GDM1 (cell line): ENCODE measurements around the gene USP44.
"Not testable (repeated sequence)": the region's sequence is repeated elsewhere in the genome, so short reads cannot be mapped to it uniquely, and the experiment has no call there.

Experiments used
- DNase-seq: peaks from one replicate; lab custom pipeline; 2025; lab: John Stamatoyannopoulos, UW

Gene USP44

GRCh38 chr12:95506707-95507523 is 44.4 kb downstream of the USP44 start:
- no peak for DNase-seq

GRCh38 chr12:95505039-95505438 is 46.2 kb downstream of the USP44 start:
- no peak for DNase-seq

GRCh38 chr12:95504140-95504539 is 47.1 kb downstream of the USP44 start:
- DNase-seq = no peak

DNA sequence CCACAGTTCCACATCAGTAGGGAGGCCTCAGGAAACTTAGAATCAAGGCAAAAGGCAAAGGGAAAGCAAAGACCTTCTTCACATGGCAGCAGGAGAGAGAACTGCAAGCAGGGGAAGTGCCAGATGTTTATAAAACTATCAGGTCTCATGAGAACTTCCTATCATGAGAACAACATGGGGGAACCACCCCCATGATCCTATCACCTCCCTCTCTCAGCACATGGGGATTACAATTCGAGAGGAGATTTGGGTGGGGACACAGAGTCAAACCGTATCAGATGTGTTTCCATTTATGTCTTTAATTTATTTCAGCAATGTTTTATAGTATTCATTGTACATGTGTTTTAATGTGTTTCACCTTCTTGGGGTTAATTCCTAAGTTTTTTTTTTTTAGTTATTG is 51.5 kb downstream of the USP44 start:
- DNase-seq = no peak

DNA sequence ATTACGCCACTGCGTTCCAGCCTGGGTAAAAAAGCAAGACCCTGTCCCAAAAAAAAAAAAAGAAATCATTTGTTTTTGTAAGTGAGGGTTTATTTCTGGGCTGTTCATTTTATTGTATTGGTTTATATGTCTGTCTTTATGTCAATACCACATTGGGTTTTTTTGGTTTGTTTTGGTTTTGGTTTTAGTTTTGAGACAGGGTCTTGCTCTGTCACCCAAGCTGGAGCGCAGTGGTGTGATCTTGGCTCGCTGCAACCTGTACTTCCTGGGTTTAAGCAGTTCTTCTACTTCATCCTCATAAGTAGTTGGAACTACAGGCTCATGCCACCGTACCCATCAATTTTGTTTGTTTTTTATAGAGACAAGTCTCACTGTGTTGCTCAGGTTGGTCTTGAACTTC is 52.3 kb downstream of the USP44 start:
- DNase-seq = no peak

GRCh38 chr12:95497031-95497430 is 54.2 kb downstream of the USP44 start:
- DNase-seq = no peak

DNA sequence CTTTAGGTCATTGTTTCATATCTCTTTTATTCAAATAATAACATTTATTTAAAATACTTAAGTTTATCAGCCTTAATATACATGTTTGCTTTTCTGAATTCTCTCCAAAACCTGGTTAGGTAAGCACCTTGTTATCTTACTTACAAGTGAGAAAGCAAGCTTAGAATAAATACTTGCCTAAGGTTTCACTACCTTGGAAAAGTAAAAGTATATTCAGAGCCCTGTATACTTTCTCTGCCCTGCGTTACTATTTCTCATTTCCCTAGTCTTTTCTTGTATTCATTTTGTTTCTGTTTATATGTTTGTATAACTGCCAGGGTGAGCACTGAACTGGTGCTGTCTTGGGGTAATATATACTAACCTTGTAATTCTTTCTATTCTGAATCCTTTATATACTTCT is 55.8 kb downstream of the USP44 start:
- no peak for DNase-seq

GRCh38 chr12:95494888-95495287 is 56.4 kb downstream of the USP44 start:
- DNase-seq = no peak

GRCh38 chr12:95492462-95492861 is 58.8 kb downstream of the USP44 start:
- no peak for DNase-seq

DNA sequence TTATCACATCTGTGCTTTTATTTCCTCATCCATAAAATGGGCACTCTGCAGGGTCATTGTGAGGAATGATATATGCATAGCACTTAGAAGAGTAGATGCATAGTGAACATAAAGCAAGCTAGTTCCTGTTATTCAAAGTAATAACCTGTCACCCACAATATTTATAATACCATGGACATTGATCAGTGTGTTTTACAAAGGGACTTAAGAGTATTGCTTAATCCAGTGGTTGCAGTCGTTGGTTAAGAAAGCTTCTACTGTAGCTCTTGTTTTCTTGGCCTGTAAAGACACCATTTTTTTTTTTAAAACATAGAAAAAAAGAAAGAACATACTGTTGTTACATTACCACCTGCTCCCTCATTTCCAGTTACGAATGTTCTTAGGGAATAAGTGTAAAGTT is 64.3 kb downstream of the USP44 start:
- DNase-seq = no peak

GRCh38 chr12:95484524-95484923 is 66.8 kb downstream of the USP44 start:
- no peak for DNase-seq

GRCh38 chr12:95482564-95482963 is 68.7 kb downstream of the USP44 start:
- not testable (repeated sequence) for DNase-seq

DNA sequence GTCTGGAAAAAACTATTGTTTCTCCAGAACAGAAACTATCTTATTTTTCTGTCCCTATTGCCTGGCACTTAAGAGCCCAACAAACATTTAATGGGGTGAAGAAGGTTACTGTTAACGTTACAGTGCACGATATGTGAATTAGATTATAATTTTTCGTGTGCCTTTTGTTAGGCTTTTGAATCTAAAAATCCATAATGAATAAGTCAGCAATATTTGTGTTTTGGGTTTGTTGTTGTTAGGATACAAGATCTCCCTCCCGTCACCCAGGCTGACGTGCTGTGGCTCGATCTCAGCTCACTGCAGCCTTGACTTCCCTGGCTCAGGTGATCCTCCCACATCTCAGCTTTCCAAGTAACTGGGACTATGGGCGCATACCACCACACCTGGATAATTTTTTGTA is 69.4 kb downstream of the USP44 start:
- no peak for DNase-seq

DNA sequence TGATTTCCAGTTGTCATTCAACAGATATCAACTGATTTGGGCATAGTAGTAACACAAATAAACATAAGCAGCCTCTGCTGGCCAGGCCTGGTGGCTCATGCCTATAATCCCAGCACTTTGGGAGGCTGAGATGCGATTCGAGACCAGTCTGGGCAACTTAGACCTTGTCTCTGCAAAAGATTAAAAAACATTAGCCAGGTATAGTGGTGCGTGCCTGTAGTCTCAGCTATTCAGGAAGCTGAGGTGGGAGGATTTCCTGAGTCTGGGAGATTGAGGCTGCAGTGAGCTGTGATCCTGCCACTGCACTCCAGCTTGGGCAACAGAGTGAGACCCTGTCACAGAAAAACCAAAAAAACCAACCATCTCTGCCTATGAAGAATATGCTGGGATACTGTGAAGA is 70.2 kb downstream of the USP44 start:
- no peak for DNase-seq

DNA sequence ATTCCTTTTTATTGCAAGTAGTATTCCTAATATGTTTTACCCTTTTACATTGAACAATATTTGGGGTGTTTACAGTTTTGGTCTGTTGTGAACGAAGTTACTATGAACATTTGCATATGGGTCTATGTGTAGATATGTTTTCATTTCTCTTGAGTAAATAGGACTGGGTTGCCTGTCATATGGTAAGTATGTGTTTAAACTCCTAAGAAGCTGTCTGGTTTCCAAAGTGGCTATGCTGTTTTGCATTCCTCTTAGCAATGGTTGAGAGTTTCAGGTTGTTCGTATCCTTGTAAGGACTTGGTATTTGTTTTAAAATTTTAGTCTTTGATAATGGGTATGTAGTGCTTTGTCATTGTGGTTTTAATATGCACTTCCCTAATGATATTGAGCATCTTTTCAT is 71.0 kb downstream of the USP44 start:
- DNase-seq = no peak

GRCh38 chr12:95474660-95474958 is 76.7 kb downstream of the USP44 start:
- DNase-seq = no peak

DNA sequence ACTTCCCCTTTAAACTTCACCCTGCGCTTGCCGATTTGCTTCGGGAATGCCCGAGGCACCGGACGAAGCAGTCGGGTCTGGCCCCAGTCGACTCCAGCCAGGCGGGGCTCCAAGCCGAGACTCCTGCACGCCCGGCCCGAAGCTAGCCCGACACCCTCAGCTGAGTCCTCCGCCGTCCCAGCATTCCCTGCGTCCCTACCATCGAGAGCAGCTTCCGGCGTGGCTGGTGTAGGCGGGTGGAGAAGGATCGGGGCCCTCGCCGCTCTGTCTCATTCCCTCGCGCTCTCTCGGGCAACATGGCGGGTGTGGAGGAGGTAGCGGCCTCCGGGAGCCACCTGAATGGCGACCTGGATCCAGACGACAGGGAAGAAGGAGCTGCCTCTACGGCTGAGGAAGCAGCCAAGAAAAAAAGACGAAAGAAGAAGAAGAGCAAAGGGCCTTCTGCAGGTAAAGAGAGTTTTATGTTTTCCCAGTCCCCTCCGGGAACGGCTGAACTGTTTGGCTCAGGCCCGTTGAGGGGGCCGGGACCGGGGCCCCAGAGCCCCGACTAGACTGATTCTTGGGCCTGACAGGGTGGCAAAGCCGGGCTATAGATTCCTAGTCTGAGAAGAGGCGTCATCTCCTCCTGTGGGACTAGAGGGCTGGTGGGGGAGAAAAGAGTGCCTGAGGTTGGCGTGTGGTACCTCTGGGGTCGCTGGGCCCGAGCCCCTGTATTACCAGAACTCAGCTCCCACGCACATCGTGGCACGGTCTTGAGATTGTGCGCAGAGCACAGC is 77.2 kb downstream of the USP44 start, which contains the start of gene METAP2:
Gene METAP2, plus strand, starts transcription at position 269 of the 776 bp plus-strand sequence. Its CDS starts 28 bp downstream, at position 297.
- peak; percentile 95 for DNase-seq

DNA sequence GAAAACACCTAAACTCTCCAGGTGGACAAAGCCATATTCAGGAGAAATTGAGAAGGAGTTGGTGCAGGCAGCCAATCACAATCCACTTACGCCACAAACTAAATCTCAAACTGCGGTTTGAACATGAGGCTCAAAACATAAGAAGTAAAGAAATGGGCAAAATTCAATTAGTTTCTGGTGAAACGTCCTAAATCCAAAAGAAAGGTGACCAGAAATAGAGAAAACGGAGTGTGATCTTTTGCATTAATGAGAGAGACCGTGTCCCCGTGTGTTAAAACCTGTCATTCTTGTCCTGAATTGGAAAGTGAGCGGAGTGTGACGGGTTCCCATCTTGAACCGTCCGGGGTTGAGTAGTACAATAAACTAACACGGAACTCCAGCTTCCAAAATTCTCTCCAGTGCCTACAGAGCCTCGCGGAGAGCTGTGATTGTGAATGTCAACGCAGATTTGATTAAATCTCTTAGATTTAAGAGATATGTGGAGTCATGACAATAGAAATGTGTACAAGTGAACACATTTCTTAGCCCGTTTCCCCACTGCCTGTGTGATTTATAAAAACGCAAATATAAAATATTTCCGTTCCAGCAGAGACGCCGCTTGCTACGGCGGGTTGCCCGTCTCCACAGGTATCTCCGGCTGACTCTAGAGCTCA is 77.9 kb downstream of the USP44 start:
- no peak for DNase-seq

- no peak for DNase-seq
Observed at GRCh38 chr12:95470300-95470699, 81.0 kb downstream of the USP44 start.
